HepG2 (cell line): Measurements from ENCODE around the gene PLD3. TPM values are rescaled to one million over a fixed set of nuclear protein-coding genes. Genes with fewer than 3 reads are reported as not detected.
A peak's percentile ranks its signal among the peaks of the same experiment; 100 is the strongest.

Source experiments
- AGO2 ChIP-seq: fragments of 200-400 bp; formaldehyde crosslinking; optimal IDR thresholded peaks from 2 replicates; pipeline ENCODE3; 2017; ENCODE audit warnings: mild to moderate bottlenecking, low read depth, low read length, moderate library complexity
- ARID4A ChIP-seq: sonication (generic); formaldehyde crosslinking; IDR thresholded peaks from 2 replicates; pipeline ENCODE4 v1.5.0; 2020; ENCODE audit warnings: mild to moderate bottlenecking, missing genetic modification reagents, borderline replicate concordance
- ARNT ChIP-seq: fragments of 450-650 bp; IDR thresholded peaks from 2 replicates; pipeline ENCODE4 v1.6.1; 2017
- CHD2 ChIP-seq: IDR thresholded peaks from 2 replicates; pipeline ENCODE4 v1.6.1; 2011; ENCODE audit warnings: low read depth, low read length, improper control_type of control experiment
- FOXJ3 ChIP-seq: sonication (generic); formaldehyde crosslinking; IDR thresholded peaks from 2 replicates; pipeline ENCODE4 v1.4.0; 2020; ENCODE audit warnings: missing genetic modification reagents, mild to moderate bottlenecking, borderline replicate concordance
- GABPA ChIP-seq, 2 experiments: IDR thresholded peaks; 2 replicates each; pipeline ENCODE4 v1.6.1; 2011 to 2016; ENCODE audit warnings: low read depth in 2 of 2, low read length in 1 of 2, missing biosample characterization in 1 of 2, missing genetic modification characterization in 1 of 2
- GRHL1 ChIP-seq: sonication (generic); formaldehyde crosslinking; conservative IDR thresholded peaks from 2 replicates; pipeline ENCODE4 v1.8.0; 2022; ENCODE audit warnings: missing genetic modification reagents
- HNRNPLL ChIP-seq: fragments of 200-400 bp; formaldehyde crosslinking; IDR thresholded peaks from 2 replicates; pipeline ENCODE4 v1.6.1; 2017; ENCODE audit warnings: mild to moderate bottlenecking, low read depth, low read length; ENCODE audit not compliant: poor library complexity, severe bottlenecking
- MXD4 ChIP-seq: IDR thresholded peaks from 2 replicates; pipeline ENCODE4 v1.6.1; 2016; ENCODE audit warnings: mild to moderate bottlenecking, missing biosample characterization, missing genetic modification reagents
- POGZ ChIP-seq: sonication (generic); formaldehyde crosslinking; IDR thresholded peaks from 2 replicates; pipeline ENCODE4 v1.4.0; 2020; ENCODE audit warnings: mild to moderate bottlenecking, missing genetic modification reagents
- POLR2G ChIP-seq: fragments of 200-400 bp; formaldehyde crosslinking; IDR thresholded peaks from 2 replicates; pipeline ENCODE4 v1.6.1; 2018; ENCODE audit warnings: mild to moderate bottlenecking, low read depth, low read length, moderate library complexity
- REST ChIP-seq, 2 experiments: IDR thresholded peaks; 2 replicates each; pipeline ENCODE4 v1.6.1; 2011 to 2012; ENCODE audit warnings: low read length in 2 of 2, borderline replicate concordance in 1 of 2, low read depth in 1 of 2, mild to moderate bottlenecking in 1 of 2, moderate library complexity in 1 of 2
- TEAD3 ChIP-seq: optimal IDR thresholded peaks from 2 replicates; pipeline ENCODE3; 2016; ENCODE audit warnings: borderline replicate concordance
- ZNF10 ChIP-seq: sonication (generic); formaldehyde crosslinking; IDR thresholded peaks from 2 replicates; pipeline ENCODE4 v1.4.0; 2020; ENCODE audit warnings: mild to moderate bottlenecking, low read depth, missing genetic modification reagents, borderline replicate concordance
- ZNF207 ChIP-seq: fragments of 450-650 bp; IDR thresholded peaks from 2 replicates; pipeline ENCODE4 v1.6.1; 2016; ENCODE audit warnings: antibody characterized with exemption, borderline replicate concordance
- ZNF83 ChIP-seq: sonication (generic); formaldehyde crosslinking; IDR thresholded peaks from 2 replicates; pipeline ENCODE4 v1.4.0; 2020; ENCODE audit warnings: missing genetic modification reagents, mild to moderate bottlenecking, borderline replicate concordance
- ZSCAN9 ChIP-seq: IDR thresholded peaks from 2 replicates; pipeline ENCODE4 v1.6.1; 2016; ENCODE audit warnings: borderline replicate concordance
- polyA plus RNA-seq, 8 experiments: library from polyadenylated mRNA; depleted of rRNA in 3 of 8; stranded (reverse) in 7 of 8; unstranded in 1 of 8; fragments of >200 nt; fragmentation: Illumina TruSeq in 4 of 8; extraction: Trizol in 4 of 8; gene quantifications; 2 replicates each; pipeline versions ENCODE4 v1.2.1 to v1.2.3, GENCODE V29; 2011 to 2016; ENCODE audit warnings: low read depth in 4 of 8, missing spikeins in 1 of 8, mixed read lengths in 1 of 8; ENCODE audit not compliant: insufficient read depth in 1 of 8
- total RNA-seq, 5 experiments: library from RNA; depleted of rRNA; stranded (reverse); fragments of >200 nt; fragmentation: Illumina TruSeq; extraction: Trizol; gene quantifications; 2 replicates each; pipeline ENCODE4 v1.2.3, GENCODE V29; 2016; ENCODE audit warnings: low read depth in 1 of 5

PLD3 gene
- total and polyA plus RNA-seq, 2 of the 13 experiments (the other 11 are each of a cell fraction or from before 2014, with no cell fraction given): 45.7 to 164 TPM

GRCh38 chr19:40425450-40426287 lies 77.2 kb downstream of the PLD3 start, which contains the start of gene SERTAD1 (continued):
- TF ChIP-seq REST (IDR thresholded peaks at IDR 0.05; ENCODE audit: borderline replicate concordance in 1 of 2, low read depth in 1 of 2, low read length in 2 of 2) (peak in 1 of 2 experiments; percentile 27; a peak in 1 of 4 replicates), FOXJ3 (no peak), ARNT (no peak), GRHL1 (no peak), ZNF10 (CRISPR knock-in tag) (no peak), AGO2 (peak; percentile 53), MXD4 (CRISPR knock-in tag) (peak; percentile 26; the same call in 1 of the 2 replicates), ZNF83 (CRISPR knock-in tag) (no peak), POGZ (CRISPR knock-in tag) (no peak; the same call in none of the 2 replicates), ARID4A (CRISPR knock-in tag) (peak; percentile 73; the same call in 1 of the 2 replicates), GABPA (IDR thresholded peaks at IDR 0.05; ENCODE audit: low read depth, low read length) (no peak), GABPA (CRISPR knock-in tag; IDR thresholded peaks at IDR 0.05; ENCODE audit: low read depth) (peak; percentile 55), POLR2G (peak; percentile 98), TEAD3 (CRISPR knock-in tag) (peak; percentile 32), CHD2 (peak; percentile 54; the same call in 1 of the 2 replicates), ZSCAN9 (CRISPR knock-in tag) (0 out of 2 replicates have a peak, but pooled peaks have one; percentile 29), ZNF207 (no peak), HNRNPLL (peak; percentile 65)
